Spleen (tissue), 7 donors: ENCODE results near the gene MGRN1.

Experiments used
- CTCF ChIP-seq, 11 experiments: fragments of 200-600 bp in 7 of 11; fragments of 450-650 bp in 4 of 11; sonication (generic) in 4 of 11; IDR thresholded peaks in 8 of 11; conservative IDR thresholded peaks in 3 of 11; 1 replicate in 7 of 11; 2 replicates in 4 of 11; pipeline versions ENCODE4 v1.4.0 to v1.8.0; 2016 to 2021; ENCODE audit warnings: antibody characterized with exemption in 11 of 11, inconsistent platforms in 4 of 11, mild to moderate bottlenecking in 1 of 11
- POLR2A ChIP-seq, 3 donors: fragments of 450-650 bp; IDR thresholded peaks; one replicate each; pipeline ENCODE4 v1.5.1; 2017; ENCODE audit warnings: antibody characterized with exemption in 3 of 3, mild to moderate bottlenecking in 1 of 3
- donor health status: DM: no; HTN: no; CAD: no; lungs with moderate emphysema.
- donor health status: DM: no; HTN: no; CAD: no.
- donor health status: DM: no; HTN: no; CAD: no.

GRCh38 chr16:4693956-4694641, 69.5 kb downstream of the MGRN1 start:
- TF ChIP-seq CTCF (IDR thresholded peaks at IDR 0.05 in 8 of 11, conservative IDR thresholded peaks at IDR 0.05 in 3 of 11) (no peak), POLR2A (IDR thresholded peaks at IDR 0.05) (no peak)
